Measurements from ENCODE around the gene DMKN. TPM values are rescaled to one million over a fixed set of nuclear protein-coding genes. Genes with fewer than 3 reads are reported as not detected.

The DMKN gene
- total and polyA plus RNA-seq, 2 of the 4 experiments (the other 2 are of a cell fraction), result 0.36 to 2.4 TPM

DNA sequence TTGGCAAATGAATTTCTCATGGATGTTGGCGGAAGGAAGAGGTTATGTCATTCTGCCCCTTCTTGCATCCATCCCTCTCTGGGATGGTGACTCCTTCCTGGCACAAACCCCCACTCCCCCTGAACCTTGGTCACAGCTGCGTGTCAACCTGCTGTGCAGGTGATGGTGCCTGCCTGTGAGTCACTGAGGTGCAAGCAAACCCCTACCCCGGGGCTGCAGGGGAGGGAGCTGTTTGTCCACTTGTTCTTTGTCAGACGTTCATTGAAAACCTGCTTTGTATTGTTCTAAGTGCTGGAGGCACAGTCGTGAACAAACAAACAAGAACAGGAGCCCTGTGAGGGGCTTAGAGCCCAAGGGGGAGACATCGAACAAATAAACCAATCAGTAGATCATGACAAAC lies 17.8 kb upstream of the DMKN start:
- Histone ChIP-seq H2AK5ac (ENCODE audit: low read depth, low read length) (no peak overlapping the region), H3K4me3 (ENCODE audit: insufficient read depth, low read depth, low read length) (no peak overlapping the region), H2AFZ (replicated peaks; ENCODE audit: low read length, poor library complexity) (no peak overlapping the region), H4K8ac (ENCODE audit: low read depth in 2 of 2, low read length in 2 of 2) (no peak overlapping the region), H4K5ac (ENCODE audit: low read depth, low read length) (no peak overlapping the region), H2BK15ac (ENCODE audit: low read depth, low read length) (no peak overlapping the region), H3K14ac (replicated peaks; ENCODE audit: low read depth, low read length) (no peak overlapping the region), H3K56ac (ENCODE audit: extremely low read depth, insufficient read depth, low read length) (no peak overlapping the region), H3K4me1 (ENCODE audit: control insufficient read depth, insufficient read depth, low read length) (peaks cover 11% of the 10 kb centered on the region), H2AK9ac (replicated peaks; ENCODE audit: low read depth, low read length, poor library complexity) (no peak overlapping the region), H3K4ac (ENCODE audit: low read depth, low read length) (no peak overlapping the region), H4K91ac (ENCODE audit: insufficient read depth, low read depth, low read length) (no peak overlapping the region), H4K20me1 (ENCODE audit: insufficient read depth, low read length) (no peaks in the 10 kb centered on the region), H2BK5ac (ENCODE audit: low read depth, low read length, poor library complexity, severe bottlenecking) (no peak overlapping the region), H3K4me2 (ENCODE audit: low read depth, low read length) (no peak overlapping the region), H3K27ac (ENCODE audit: insufficient read depth, low read length) (no peak overlapping the region), H3K9me1 (ENCODE audit: insufficient read depth, low read length) (peaks cover 15% of the 10 kb centered on the region), H3K27me3 (ENCODE audit: control insufficient read depth, insufficient read depth, low read length) (peaks cover 8% of the 10 kb centered on the region; the same call in 1 of the 2 replicates), H3K18ac (ENCODE audit: low read depth, low read length) (no peak overlapping the region), H3K9me3 (ENCODE audit: control insufficient read depth, insufficient read depth, low read length) (no peaks in the 10 kb centered on the region), H3K79me1 (ENCODE audit: low read depth in 1 of 2, low read length in 2 of 2) (no peaks in the 10 kb centered on the region), H2BK20ac (ENCODE audit: low read depth, low read length) (no peak overlapping the region), H3K23ac (ENCODE audit: low read depth, low read length) (no peak overlapping the region), H3K36me3 (ENCODE audit: control insufficient read depth, insufficient read depth, low read length) (no peaks in the 10 kb centered on the region), H2BK120ac (ENCODE audit: low read depth, low read length) (no peak overlapping the region), H3K9ac (ENCODE audit: low read depth, low read length) (no peak overlapping the region)
- in situ Hi-C loops (cut with MboI; ENCODE audit: low sequenced_read_pairs) (no loop called here), intact Hi-C loops (cut with micrococcal nuclease) (no loop called here), dilution Hi-C loops (cut with HindIII; ENCODE audit: low sequenced_read_pairs, unreplicated experiment) (no loop called here)
- CTCF ChIA-PET, result no interaction called here
- TF ChIP-seq SMC3 (IDR thresholded peaks at IDR 0.05; ENCODE audit: low read depth, low read length), result no peak
- TF ChIP-seq NFE2L2 (IDR thresholded peaks at IDR 0.05; ENCODE audit: low read depth, low read length), result no peak
- TF ChIP-seq MAFK (IDR thresholded peaks at IDR 0.05; ENCODE audit: low read depth, low read length), result no peak
- TF ChIP-seq FOS (IDR thresholded peaks at IDR 0.05; ENCODE audit: low read depth, low read length), result no peak
- no peak for TF ChIP-seq MAZ (IDR thresholded peaks at IDR 0.05; ENCODE audit: borderline replicate concordance, low read depth, low read length)
- no peak for TF ChIP-seq BHLHE40 (IDR thresholded peaks at IDR 0.05; ENCODE audit: low read depth, low read length)
- no peak for TF ChIP-seq MXI1 (IDR thresholded peaks at IDR 0.05; ENCODE audit: borderline replicate concordance, low read depth, low read length)
- TF ChIP-seq, protein P1, sequence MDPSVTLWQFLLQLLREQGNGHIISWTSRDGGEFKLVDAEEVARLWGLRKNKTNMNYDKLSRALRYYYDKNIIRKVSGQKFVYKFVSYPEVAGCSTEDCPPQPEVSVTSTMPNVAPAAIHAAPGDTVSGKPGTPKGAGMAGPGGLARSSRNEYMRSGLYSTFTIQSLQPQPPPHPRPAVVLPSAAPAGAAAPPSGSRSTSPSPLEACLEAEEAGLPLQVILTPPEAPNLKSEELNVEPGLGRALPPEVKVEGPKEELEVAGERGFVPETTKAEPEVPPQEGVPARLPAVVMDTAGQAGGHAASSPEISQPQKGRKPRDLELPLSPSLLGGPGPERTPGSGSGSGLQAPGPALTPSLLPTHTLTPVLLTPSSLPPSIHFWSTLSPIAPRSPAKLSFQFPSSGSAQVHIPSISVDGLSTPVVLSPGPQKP (IDR thresholded peaks at IDR 0.05; ENCODE audit: borderline replicate concordance, low read depth, low read length), result no peak
- no peak for TF ChIP-seq POLR2A (IDR thresholded peaks at IDR 0.05; ENCODE audit: low read depth, low read length)
- TF ChIP-seq CHD1 (IDR thresholded peaks at IDR 0.05; ENCODE audit: low read depth, low read length), result no peak
- TF ChIP-seq, protein P2, sequence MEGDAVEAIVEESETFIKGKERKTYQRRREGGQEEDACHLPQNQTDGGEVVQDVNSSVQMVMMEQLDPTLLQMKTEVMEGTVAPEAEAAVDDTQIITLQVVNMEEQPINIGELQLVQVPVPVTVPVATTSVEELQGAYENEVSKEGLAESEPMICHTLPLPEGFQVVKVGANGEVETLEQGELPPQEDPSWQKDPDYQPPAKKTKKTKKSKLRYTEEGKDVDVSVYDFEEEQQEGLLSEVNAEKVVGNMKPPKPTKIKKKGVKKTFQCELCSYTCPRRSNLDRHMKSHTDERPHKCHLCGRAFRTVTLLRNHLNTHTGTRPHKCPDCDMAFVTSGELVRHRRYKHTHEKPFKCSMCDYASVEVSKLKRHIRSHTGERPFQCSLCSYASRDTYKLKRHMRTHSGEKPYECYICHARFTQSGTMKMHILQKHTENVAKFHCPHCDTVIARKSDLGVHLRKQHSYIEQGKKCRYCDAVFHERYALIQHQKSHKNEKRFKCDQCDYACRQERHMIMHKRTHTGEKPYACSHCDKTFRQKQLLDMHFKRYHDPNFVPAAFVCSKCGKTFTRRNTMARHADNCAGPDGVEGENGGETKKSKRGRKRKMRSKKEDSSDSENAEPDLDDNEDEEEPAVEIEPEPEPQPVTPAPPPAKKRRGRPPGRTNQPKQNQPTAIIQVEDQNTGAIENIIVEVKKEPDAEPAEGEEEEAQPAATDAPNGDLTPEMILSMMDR (conservative IDR thresholded peaks at IDR 0.05; ENCODE audit: low read depth, low read length), result no peak
- TF ChIP-seq RFX5 (IDR thresholded peaks at IDR 0.05; ENCODE audit: low read depth, low read length), result no peak
- TF ChIP-seq, protein P3, sequence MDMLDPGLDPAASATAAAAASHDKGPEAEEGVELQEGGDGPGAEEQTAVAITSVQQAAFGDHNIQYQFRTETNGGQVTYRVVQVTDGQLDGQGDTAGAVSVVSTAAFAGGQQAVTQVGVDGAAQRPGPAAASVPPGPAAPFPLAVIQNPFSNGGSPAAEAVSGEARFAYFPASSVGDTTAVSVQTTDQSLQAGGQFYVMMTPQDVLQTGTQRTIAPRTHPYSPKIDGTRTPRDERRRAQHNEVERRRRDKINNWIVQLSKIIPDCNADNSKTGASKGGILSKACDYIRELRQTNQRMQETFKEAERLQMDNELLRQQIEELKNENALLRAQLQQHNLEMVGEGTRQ (IDR thresholded peaks at IDR 0.05; ENCODE audit: low read depth, low read length), result no peak
- no peak for TF ChIP-seq RCOR1 (IDR thresholded peaks at IDR 0.05; ENCODE audit: insufficient replicate concordance, low read length)
- no peak for TF ChIP-seq RAD21 (IDR thresholded peaks at IDR 0.05; ENCODE audit: low read length)
- no TSS peak for BruUV-seq (replicated peaks)
- DNase-seq (no peak), ATAC-seq (ENCODE audit: low read depth) (no peak)
- 0% methylated on average over 1 of the region's 6 CpGs; no CpG with 5 or more reads in 1 of the 2 experiments for WGBS, 2 experiments (ENCODE audit: extremely low coverage in 2 of 2, insufficient read length in 1 of 2)
- POLR2A ChIA-PET (ENCODE audit: unreplicated experiment), result no interaction called here

Measured in IMR-90 (cell line).